ENCODE measurements around the gene CNFN. TPM values are rescaled to one million over a fixed set of nuclear protein-coding genes. Genes with fewer than 3 reads are reported as not detected.

The CNFN gene
- total and polyA plus RNA-seq, 2 donors (not counting 1 experiment from before 2014, with no cell fraction given) = not detected

DNA sequence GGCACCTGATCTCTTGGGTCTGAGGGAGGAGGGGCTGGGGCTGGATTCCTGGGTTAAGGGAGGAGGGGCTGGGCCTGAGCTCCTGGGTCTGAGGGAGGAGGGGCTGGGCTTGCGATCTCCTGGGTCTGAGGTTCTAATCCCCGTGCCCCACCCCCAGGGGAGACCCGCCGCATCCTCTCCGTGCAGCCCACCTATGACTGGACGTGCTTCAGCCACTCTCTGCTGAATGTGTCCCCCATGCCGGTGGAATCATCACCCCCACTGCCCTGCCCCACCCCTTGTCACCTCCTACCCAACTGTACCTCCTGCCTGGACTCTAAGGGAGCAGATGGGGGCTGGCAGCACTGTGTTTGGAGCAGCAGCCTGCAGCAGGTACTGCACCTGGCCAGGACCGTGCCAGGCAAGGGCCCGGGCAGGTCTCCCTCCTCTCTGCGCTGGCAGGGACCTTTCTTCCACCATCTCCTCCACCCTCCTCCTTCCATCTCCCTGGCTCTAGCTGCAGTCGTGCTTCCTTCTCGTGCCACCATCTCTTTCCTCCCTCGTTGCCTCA lies 27.1 kb downstream of the CNFN start:
- no peaks in the 10 kb centered on the region for H3K27me3 ChIP-seq (ENCODE audit: control insufficient read depth, insufficient read depth, low read length)
- H4K20me1 ChIP-seq (ENCODE audit: control insufficient read depth, extremely low read depth, insufficient read depth, low read length) = no peaks in the 10 kb centered on the region
- no peak overlapping the region for H3K27ac ChIP-seq (ENCODE audit: insufficient read depth, low read length)
- H2AFZ ChIP-seq (ENCODE audit: low read length) = no peak overlapping the region
- H3K4me2 ChIP-seq (ENCODE audit: extremely low read depth, insufficient read depth, low read length) = no peak overlapping the region
- no peaks in the 10 kb centered on the region for H3K4me1 ChIP-seq (ENCODE audit: control insufficient read depth, extremely low read depth, insufficient read depth, low read length)
- no peak for DNase-seq (ENCODE audit: low read depth in 2 of 2)
- TF ChIP-seq EZH2 (IDR thresholded peaks at IDR 0.05; ENCODE audit: low read length, missing control alignments) = no peak
- TF ChIP-seq, protein P1, sequence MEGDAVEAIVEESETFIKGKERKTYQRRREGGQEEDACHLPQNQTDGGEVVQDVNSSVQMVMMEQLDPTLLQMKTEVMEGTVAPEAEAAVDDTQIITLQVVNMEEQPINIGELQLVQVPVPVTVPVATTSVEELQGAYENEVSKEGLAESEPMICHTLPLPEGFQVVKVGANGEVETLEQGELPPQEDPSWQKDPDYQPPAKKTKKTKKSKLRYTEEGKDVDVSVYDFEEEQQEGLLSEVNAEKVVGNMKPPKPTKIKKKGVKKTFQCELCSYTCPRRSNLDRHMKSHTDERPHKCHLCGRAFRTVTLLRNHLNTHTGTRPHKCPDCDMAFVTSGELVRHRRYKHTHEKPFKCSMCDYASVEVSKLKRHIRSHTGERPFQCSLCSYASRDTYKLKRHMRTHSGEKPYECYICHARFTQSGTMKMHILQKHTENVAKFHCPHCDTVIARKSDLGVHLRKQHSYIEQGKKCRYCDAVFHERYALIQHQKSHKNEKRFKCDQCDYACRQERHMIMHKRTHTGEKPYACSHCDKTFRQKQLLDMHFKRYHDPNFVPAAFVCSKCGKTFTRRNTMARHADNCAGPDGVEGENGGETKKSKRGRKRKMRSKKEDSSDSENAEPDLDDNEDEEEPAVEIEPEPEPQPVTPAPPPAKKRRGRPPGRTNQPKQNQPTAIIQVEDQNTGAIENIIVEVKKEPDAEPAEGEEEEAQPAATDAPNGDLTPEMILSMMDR (conservative IDR thresholded peaks at IDR 0.05 in 1 of 2, IDR thresholded peaks at IDR 0.05 in 1 of 2; ENCODE audit: low read depth in 1 of 2, low read length in 2 of 2) = no peak
- no peaks in the 10 kb centered on the region for H3K36me3 ChIP-seq (ENCODE audit: control insufficient read depth, insufficient read depth, low read length)
- H3K9ac ChIP-seq (ENCODE audit: insufficient read depth, low read length) = no peak overlapping the region
- no peak overlapping the region for H3K4me3 ChIP-seq (replicated peaks in 1 of 4; ENCODE audit: control extremely low read depth in 1 of 4, insufficient read depth in 1 of 4, low read depth in 3 of 4, low read length in 4 of 4)
- no peaks in the 10 kb centered on the region for H3K79me2 ChIP-seq (ENCODE audit: control insufficient read depth, insufficient read depth, low read length)
- no peaks in the 10 kb centered on the region for H3K9me3 ChIP-seq (ENCODE audit: control insufficient read depth, insufficient read depth, low read depth, low read length)

DNA sequence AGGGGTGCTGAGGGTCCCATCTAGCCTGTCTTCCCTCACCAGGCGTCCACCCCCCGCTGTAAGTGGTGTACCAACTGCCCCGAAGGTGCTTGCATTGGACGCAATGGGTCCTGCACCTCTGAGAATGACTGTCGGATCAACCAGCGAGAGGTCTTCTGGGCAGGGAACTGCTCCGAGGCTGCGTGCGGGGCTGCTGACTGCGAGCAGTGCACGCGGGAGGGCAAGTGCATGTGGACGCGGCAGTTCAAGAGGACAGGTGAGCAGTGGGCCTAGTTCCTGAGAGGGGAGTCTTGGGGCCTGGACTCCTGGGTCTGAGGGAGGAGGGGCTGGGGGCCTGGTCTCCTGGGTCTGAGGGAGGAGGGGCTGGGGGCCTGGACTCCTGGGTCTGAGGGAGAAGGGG lies 27.8 kb downstream of the CNFN start:
- TF ChIP-seq EZH2 (IDR thresholded peaks at IDR 0.05; ENCODE audit: low read length, missing control alignments) = no peak
- TF ChIP-seq, protein P1 (conservative IDR thresholded peaks at IDR 0.05 in 1 of 2, IDR thresholded peaks at IDR 0.05 in 1 of 2; ENCODE audit: low read depth in 1 of 2, low read length in 2 of 2) = no peak

DNA sequence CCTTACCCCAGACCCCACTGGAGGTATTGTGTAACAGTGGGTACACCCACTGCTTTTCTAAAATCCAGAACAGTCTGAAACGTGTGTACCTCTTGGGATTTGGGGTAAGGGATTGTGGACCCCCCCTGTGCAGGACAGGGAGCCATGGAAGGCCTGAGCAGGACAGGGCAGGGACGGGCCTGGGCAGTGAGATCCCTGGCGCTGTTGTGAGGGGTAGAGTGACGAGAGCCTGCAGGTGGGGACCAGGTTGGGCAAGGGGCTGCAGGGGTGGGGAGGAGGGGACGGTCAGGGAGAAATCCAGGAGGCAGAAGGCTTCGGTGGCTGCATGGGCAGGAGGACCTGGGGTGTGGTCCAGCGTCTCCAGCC lies 28.6 kb downstream of the CNFN start:
- Histone ChIP-seq H3K9me3 (ENCODE audit: control insufficient read depth, insufficient read depth, low read depth, low read length) (no peaks in the 10 kb centered on the region), H3K4me3 (replicated peaks in 1 of 4; ENCODE audit: control extremely low read depth in 1 of 4, insufficient read depth in 1 of 4, low read depth in 3 of 4, low read length in 4 of 4) (no peak overlapping the region), H2AFZ (ENCODE audit: low read length) (no peak overlapping the region), H4K20me1 (ENCODE audit: control insufficient read depth, extremely low read depth, insufficient read depth, low read length) (no peaks in the 10 kb centered on the region), H3K9ac (ENCODE audit: insufficient read depth, low read length) (no peak overlapping the region), H3K27ac (ENCODE audit: insufficient read depth, low read length) (no peak overlapping the region), H3K79me2 (ENCODE audit: control insufficient read depth, insufficient read depth, low read length) (no peaks in the 10 kb centered on the region), H3K4me1 (ENCODE audit: control insufficient read depth, extremely low read depth, insufficient read depth, low read length) (no peaks in the 10 kb centered on the region), H3K27me3 (ENCODE audit: control insufficient read depth, insufficient read depth, low read length) (no peaks in the 10 kb centered on the region), H3K4me2 (ENCODE audit: extremely low read depth, insufficient read depth, low read length) (no peak overlapping the region), H3K36me3 (ENCODE audit: control insufficient read depth, insufficient read depth, low read length) (no peaks in the 10 kb centered on the region)
- TF ChIP-seq EZH2 (IDR thresholded peaks at IDR 0.05; ENCODE audit: low read length, missing control alignments) = no peak
- TF ChIP-seq, protein P1 (conservative IDR thresholded peaks at IDR 0.05 in 1 of 2, IDR thresholded peaks at IDR 0.05 in 1 of 2; ENCODE audit: low read depth in 1 of 2, low read length in 2 of 2) = no peak
- DNase-seq (ENCODE audit: low read depth in 2 of 2) = no peak

More for the DNA sequence above, 27.8 kb downstream of the CNFN start:
- Histone ChIP-seq H3K27ac (ENCODE audit: insufficient read depth, low read length) (no peak overlapping the region), H3K4me1 (ENCODE audit: control insufficient read depth, extremely low read depth, insufficient read depth, low read length) (no peaks in the 10 kb centered on the region), H3K4me3 (replicated peaks in 1 of 4; ENCODE audit: control extremely low read depth in 1 of 4, insufficient read depth in 1 of 4, low read depth in 3 of 4, low read length in 4 of 4) (no peak overlapping the region), H3K79me2 (ENCODE audit: control insufficient read depth, insufficient read depth, low read length) (no peaks in the 10 kb centered on the region), H3K36me3 (ENCODE audit: control insufficient read depth, insufficient read depth, low read length) (no peaks in the 10 kb centered on the region), H3K9ac (ENCODE audit: insufficient read depth, low read length) (no peak overlapping the region), H2AFZ (ENCODE audit: low read length) (no peak overlapping the region), H4K20me1 (ENCODE audit: control insufficient read depth, extremely low read depth, insufficient read depth, low read length) (no peaks in the 10 kb centered on the region), H3K9me3 (ENCODE audit: control insufficient read depth, insufficient read depth, low read depth, low read length) (no peaks in the 10 kb centered on the region), H3K4me2 (ENCODE audit: extremely low read depth, insufficient read depth, low read length) (no peak overlapping the region), H3K27me3 (ENCODE audit: control insufficient read depth, insufficient read depth, low read length) (no peaks in the 10 kb centered on the region)
- DNase-seq (ENCODE audit: low read depth in 2 of 2) = no peak

Data from fibroblast of lung (primary cell).